ENCODE data around the gene PGM3. TPM values are rescaled to one million over a fixed set of nuclear protein-coding genes. Genes with fewer than 3 reads are reported as not detected.

Gene PGM3
- total RNA-seq, 1 experiment from 2014 or later: 22.7 TPM

DNA sequence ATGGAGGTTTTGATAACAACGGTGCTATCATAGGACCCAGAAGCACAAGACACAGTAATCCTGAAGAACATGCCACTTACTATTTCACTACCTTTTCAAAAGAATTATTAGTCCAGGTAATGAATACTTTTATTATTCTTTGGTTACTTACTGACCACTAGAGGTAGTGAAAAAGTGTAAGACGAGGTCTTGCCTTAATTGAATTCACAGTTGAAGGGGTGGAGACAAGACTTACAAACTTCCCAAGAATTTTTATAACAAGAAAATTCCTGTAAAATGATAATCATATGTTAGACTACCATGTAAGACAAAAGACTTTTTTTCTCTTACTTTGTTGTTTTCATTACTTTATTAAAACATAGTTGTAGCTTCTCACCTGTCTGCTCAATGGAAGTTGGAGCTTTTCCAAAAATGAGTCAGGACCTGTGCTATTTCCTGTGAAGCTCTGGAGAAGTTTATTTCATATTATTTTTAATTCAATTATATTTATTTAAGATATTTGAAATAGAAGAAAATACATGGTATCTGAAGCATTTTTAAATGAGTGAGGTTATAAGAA lies 73.2 kb downstream of the PGM3 start:
- DNase-seq (ENCODE audit: low read depth): no peak

DNA sequence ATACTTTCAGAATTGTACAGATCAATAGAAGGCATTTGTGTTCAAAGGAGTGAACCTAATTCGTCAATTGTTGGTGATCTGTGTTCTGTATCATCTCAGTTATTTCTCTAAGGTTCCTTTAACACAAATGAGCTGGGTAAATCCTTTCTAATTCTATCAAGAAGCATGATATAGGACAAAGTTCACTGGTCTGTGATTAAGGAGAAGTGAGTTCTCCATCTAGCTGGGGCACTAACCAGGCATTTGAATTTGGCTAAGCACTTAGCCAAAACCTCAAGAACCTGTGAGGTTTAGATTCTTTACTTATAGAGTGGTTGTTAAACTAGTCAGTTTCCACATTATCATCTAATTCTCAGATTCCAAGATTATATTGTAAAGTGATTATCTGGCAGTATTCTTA lies 75.3 kb downstream of the PGM3 start:
- DNase-seq (ENCODE audit: low read depth): no peak

Other genes starting within 250 kb of the PGM3 start
- gene UBE3D, start 127.4 kb downstream of the PGM3 start, total RNA-seq (2014; rRNA removed; shearing (Covaris generic)): 7.4 and 8.0 TPM in 2 replicates
- gene DOP1A, start 125.6 kb downstream of the PGM3 start, total RNA-seq (2014; rRNA removed; shearing (Covaris generic)): 6.8 and 9.4 TPM in 2 replicates
- 1.4 and 1.7 TPM in 2 replicates for gene RWDD2A, start 92 bp upstream of the PGM3 start, total RNA-seq (2014; rRNA removed; shearing (Covaris generic))
- 12.1 and 22.0 TPM in 2 replicates for gene ME1, start 237.8 kb upstream of the PGM3 start, total RNA-seq (2014; rRNA removed; shearing (Covaris generic))